Right ventricle myocardium inferior (tissue), 1 donor: ENCODE results near the gene DPP8. TPM values are rescaled to one million over a fixed set of nuclear protein-coding genes. Genes with fewer than 3 reads are reported as not detected.

ENCODE experiments used
- ATAC-seq: fragments of 200-7000 bp; cut with Tn5 transposase; one replicate; pipeline ENCODE4 v1.9.1; 2020; ENCODE audit warnings: mild to moderate bottlenecking, moderate library complexity
- DNase-seq: peaks from one replicate; pipeline ENCODE4 v3.0.0; 2021; ENCODE audit errors: missing footprints
- intact Hi-C: fragments of 100-400 bp; cut with DNase I; formaldehyde crosslinking; loops from one replicate; pipeline ENCODE4 v1.11.0; 2022
- total RNA-seq: library from RNA; stranded (reverse); fragmentation: NEBNext Ultra II Directional; extraction: Animal tissue kit (Norgen Biotek cat#: 25700); gene quantifications from one replicate; pipeline ENCODE4 v1.2.1, GENCODE V29; 2021
- donor health status: DM: no; HTN: yes; CAD: no; lungs with severe emphysema.

DPP8 gene
- total RNA-seq, 1 donor from 2014 or later: 35.6 TPM

DNA sequence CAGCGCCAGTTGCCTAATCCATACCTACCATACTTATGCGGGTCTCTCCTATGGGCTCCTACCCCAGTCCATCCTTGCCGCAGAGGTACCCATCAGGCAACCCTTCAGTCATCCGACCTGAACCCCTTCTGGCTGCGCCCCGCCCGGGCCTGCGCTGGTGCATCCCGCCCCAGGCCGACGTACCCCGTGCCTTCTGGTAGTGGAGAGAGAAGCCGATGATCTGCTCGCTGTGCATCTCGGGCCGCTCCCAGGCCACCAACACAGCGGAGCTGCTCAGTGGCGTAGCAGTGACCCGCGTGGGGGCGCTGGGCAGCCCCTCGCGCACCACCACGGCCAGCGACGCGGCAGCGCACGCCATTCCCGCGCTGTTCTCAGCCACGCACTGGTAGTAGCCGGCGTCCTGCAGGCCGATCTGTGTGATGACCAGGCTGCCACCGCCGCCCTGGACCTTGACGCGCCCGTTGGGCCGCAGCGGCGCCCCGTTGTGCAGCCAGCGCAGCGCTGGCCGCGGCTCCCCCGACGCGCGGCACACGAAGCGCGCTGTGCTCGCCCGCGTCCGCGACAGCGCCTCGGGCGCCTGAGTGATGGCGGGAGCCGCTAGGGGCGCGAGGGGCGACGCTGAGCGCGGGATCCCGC is 121.8 kb downstream of the DPP8 start:
- ATAC-seq (no peak), DNase-seq (peak; percentile 25)
- intact Hi-C loops: no loop called here

- DNase-seq: peak; percentile 27
- ATAC-seq: no peak
- intact Hi-C loops: no loop called here
Measured at GRCh38 chr15:65394936-65395335, 122.6 kb downstream of the DPP8 start.

DNA sequence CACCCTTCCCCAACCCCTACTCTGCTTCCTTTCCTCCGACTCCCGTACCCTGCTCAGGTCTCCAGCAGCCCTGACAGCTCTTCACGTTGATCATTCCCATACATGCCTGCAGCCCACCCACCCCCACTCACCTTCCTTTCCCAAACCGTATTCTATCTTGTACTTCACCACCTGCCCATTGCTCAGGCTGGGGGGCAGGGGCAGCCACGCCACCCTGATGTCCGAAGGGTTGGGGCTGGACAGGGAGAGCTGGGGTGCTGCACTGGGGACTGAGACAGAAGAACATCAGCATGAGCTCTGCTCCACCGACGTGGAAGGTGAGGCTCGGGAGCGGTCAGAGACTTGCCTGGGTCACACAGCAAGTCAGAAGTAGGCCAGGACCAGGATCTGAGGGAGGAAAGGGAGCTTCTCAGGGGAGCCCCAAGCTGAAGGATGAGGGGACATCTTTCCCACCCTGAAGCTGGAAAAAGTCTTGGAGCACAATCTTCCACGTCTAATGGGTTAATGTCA is 123.2 kb downstream of the DPP8 start:
- intact Hi-C loops: no loop called here
- ATAC-seq: no peak
- no peak for DNase-seq

DNA sequence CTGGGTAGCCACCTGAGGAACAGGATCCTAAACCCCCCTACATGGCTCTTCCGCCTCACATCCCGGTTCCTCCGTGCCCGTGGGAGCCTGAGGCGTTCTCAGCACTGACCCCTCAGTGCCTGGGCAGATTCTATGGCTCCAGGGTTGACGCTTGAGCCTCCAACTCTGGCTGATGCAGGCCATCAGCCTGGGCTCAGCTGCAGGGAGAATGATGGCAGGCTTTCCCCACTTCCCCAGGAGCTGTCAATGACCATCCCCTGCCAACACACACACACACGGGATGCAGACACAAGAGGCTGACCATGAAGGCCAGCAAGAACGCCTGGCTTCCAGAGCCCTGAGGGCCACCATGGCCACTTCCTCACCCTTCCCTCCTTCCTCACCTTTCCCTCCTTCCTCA is 123.9 kb downstream of the DPP8 start:
- ATAC-seq: no peak
- DNase-seq: peak; percentile 8
- intact Hi-C loops: no loop called here

- intact Hi-C loops: no loop called here
- DNase-seq (peak; percentile 7), ATAC-seq (no peak)
Measured at GRCh38 chr15:65393091-65393490, 124.4 kb downstream of the DPP8 start.

Other genes with a start within 250 kb of the DPP8 start
- 4.9 TPM for gene PARP16, start 230.8 kb downstream of the DPP8 start, total RNA-seq
- gene RNU5A-1, start 221.6 kb downstream of the DPP8 start, total RNA-seq: not detected
- 25.8 TPM for gene RNU5B-1, start 213.0 kb downstream of the DPP8 start, total RNA-seq
- gene IGDCC3, start 139.7 kb downstream of the DPP8 start, total RNA-seq: 0.43 TPM
- 3.7 TPM for gene IGDCC4, start 94.7 kb downstream of the DPP8 start, total RNA-seq
- gene HACD3, start 12.8 kb upstream of the DPP8 start, total RNA-seq: 10.5 TPM
- gene INTS14, start 93.4 kb upstream of the DPP8 start, total RNA-seq: 9.7 TPM
- 2.3 TPM for gene SLC24A1, start 104.2 kb upstream of the DPP8 start, total RNA-seq